NCI-H187 treated with DMSO at 0.1 percent for 48 hours (cell line): ENCODE measurements around the gene SEC14L3.

Source experiments
- DNase-seq: peaks from one replicate; lab custom pipeline; 2025; lab: John Stamatoyannopoulos, UW

SEC14L3 gene

GRCh38 chr22:30422481-30423300 lies 49.1 kb downstream of the SEC14L3 start:
- no peak for DNase-seq

DNA sequence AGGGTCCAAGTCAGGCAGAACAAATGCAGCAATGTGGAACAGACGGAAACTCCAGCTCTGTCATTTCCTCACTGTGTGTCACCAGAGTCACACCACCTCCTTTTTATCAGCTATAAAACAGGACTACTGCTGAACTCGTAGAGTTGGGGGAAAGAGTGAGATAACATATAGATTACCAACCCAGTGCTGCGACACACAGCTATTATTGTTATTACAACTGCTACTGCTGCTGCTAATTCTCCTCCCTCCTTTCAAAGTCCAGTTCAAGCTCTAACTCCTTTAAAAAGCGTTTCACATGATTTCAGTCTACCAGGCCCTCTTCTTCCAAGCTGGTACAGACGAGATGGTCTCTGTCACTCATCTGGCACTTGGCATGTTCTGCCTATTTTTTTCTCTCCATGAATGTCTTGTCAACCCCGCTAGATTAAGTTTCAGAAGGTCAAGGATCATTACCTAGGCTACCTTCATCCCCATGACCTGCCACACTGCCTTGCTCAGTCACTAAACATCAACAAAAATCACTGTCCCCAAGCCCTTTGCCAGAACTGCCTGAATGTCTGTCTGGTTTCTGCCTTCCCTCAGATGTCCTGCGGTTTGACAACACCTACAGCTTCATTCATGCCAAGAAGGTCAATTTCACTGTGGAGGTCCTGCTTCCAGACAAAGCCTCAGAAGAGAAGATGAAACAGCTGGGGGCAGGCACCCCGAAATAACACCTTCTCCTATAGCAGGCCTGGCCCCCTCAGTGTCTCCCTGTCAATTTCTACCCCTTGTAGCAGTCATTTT lies 49.9 kb downstream of the SEC14L3 start:
- DNase-seq, result no peak

DNA sequence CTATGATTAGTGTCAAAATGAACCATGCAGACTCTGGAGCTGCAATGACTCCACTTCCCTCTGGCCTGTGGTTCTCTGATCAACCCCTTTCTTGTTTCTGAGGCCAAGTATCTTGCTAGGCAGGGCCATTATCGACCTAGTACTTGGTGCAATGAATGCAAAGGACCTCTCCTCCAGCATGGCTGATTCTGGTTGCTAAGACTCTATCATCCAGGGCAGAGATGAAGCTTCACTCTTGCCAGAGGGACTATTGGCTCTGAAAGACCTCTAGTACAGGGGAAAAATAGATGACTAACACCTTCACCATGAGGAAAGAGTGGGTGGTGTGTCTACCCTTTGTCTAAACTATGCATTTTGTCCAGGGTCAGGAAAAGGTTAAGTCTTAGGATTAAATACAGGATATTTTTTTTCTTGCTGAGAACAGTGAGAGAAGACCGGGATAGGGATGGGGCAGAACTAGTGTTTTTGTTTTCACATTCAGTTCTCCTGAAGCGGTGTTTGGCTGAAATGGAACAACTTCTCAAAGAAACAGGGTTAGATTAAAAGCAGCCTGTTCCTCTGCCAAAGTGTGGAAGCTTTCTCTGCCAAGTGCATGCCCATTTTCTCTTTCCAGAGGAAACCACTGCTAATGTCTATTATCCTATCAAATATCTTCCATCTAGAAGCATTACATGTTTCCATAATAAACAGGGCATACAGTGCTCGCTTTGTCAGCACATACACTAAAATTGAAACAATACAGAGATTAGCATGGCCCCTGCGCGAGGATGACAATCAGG lies 51.3 kb downstream of the SEC14L3 start:
- no peak for DNase-seq

- DNase-seq, result no peak
These were observed 55.0 kb downstream of the SEC14L3 start for GRCh38 chr22:30416837-30417236.

DNA sequence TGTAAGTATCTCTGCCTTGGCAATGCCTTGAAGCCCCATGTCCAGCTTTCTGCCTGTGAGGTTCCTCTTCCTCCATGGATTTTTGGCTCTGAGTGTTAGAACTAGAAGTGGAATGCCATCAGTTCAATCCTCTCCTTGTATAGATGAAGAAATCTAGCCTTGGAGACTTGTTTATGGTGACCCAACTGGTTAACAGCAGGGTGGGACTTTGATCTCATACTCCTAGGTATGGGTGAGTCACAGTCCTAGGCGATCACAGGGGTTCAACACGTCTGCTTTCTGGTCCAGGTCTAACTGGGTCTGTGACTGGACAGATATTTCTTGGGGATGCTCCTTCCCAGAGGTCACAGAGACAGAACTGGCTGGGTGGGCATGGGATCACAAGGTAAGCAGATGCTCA lies 55.4 kb downstream of the SEC14L3 start:
- DNase-seq, result no peak

DNA sequence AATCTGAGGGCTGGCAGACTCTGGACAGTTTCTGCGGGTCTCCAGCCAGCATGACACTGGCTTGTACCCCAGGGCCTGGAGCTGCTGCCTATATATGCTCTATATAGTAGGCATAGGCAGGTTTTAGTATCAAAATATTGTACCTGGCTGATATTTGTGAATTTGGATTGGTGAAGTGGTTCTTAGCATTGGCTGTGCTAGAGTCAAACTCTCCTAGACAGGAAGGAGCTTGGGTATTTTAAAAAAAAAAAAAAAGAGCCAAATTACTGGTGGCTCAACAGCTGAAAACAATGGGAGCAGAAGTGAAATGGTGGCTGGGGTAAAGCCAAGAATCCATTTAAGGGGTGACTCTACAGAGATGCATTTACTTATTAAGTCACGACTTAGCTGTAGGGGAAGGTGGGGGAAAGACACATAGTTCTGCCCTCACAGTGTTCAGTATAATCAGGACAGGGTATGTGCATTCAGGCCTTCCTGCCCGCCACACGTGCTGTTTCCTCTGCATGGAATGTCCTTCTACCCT lies 57.2 kb downstream of the SEC14L3 start:
- no peak for DNase-seq

GRCh38 chr22:30413745-30414524 lies 57.9 kb downstream of the SEC14L3 start:
- no peak for DNase-seq

DNA sequence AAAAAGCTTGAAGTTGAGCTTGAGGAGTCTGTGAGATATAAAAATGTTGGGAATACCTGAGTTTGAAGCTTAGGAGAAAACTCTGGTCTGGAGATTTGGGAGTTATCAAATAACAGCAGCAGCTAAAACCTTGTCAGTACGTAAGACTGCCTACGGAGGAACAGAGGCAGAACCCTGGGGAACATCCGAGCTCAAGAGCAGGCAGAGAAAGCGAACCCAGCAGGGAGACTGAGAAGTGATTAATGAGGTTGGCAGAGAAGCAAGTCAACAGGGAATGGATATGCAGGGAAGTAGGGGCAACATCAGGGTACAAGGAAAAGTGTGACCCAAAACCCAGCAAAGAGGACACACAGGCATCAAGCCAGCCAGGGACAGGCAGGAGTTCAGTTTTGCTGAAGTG lies 58.8 kb downstream of the SEC14L3 start:
- DNase-seq, result no peak

GRCh38 chr22:30411780-30412179 lies 60.0 kb downstream of the SEC14L3 start:
- DNase-seq, result no peak
